SK-N-SH treated with all-trans-retinoic acid at 6 μM for 48 hours (cell line): ENCODE measurements around the gene MRPS2.

ENCODE experiments used
- ATAC-seq: fragments of 200-7000 bp; cut with Tn5 transposase; 3 replicates; pipeline ENCODE4 v1.9.1; 2020; ENCODE audit warnings: mild to moderate bottlenecking, moderate library complexity
- ARNTL ChIP-seq: fragments of 450-650 bp; formaldehyde crosslinking; IDR thresholded peaks from 2 replicates; pipeline ENCODE4 v1.5.0; 2020; ENCODE audit warnings: low read depth, mild to moderate bottlenecking, moderate library complexity, borderline replicate concordance
- BACH2 ChIP-seq: fragments of 250-450 bp; sonication (Bioruptor Pico); IDR thresholded peaks from 2 replicates; pipeline ENCODE4 v1.9.0; 2021; ENCODE audit warnings: mild to moderate bottlenecking, borderline replicate concordance
- ESRRG ChIP-seq: fragments of 250-450 bp; sonication (Bioruptor Pico); IDR thresholded peaks from 2 replicates; pipeline ENCODE4 v1.6.1; 2021; ENCODE audit warnings: mild to moderate bottlenecking
- GLIS3 ChIP-seq: fragments of 250-450 bp; sonication (Bioruptor Pico); IDR thresholded peaks from 2 replicates; pipeline ENCODE4 v1.5.0; 2020; ENCODE audit warnings: mild to moderate bottlenecking, moderate library complexity
- ISL1 ChIP-seq: fragments of 250-450 bp; sonication (Bioruptor Pico); IDR thresholded peaks from 2 replicates; pipeline ENCODE4 v2.1.2; 2022; ENCODE audit warnings: mild to moderate bottlenecking, moderate library complexity
- OSR1 ChIP-seq: fragments of 250-450 bp; sonication (Bioruptor Pico); IDR thresholded peaks from 2 replicates; pipeline ENCODE4 v1.8.0; 2022; ENCODE audit warnings: moderate library complexity, mild to moderate bottlenecking, inconsistent platforms
- PPARA ChIP-seq: fragments of 250-450 bp; sonication (Bioruptor Pico); IDR thresholded peaks from 2 replicates; pipeline ENCODE4 v1.5.0; 2020; ENCODE audit warnings: mild to moderate bottlenecking, borderline replicate concordance
- RARB ChIP-seq: fragments of 250-450 bp; sonication (Bioruptor Pico); IDR thresholded peaks from 2 replicates; pipeline ENCODE4 v1.8.0; 2021; ENCODE audit warnings: mild to moderate bottlenecking, moderate library complexity
- SNAI2 ChIP-seq: fragments of 250-450 bp; sonication (Bioruptor Pico); IDR thresholded peaks from 2 replicates; pipeline ENCODE4 v1.5.0; 2020; ENCODE audit warnings: mild to moderate bottlenecking, moderate library complexity
- TCF4 ChIP-seq: fragments of 250-450 bp; sonication (Bioruptor Pico); IDR thresholded peaks from 2 replicates; pipeline ENCODE4 v1.8.0; 2021; ENCODE audit warnings: mild to moderate bottlenecking, moderate library complexity, borderline replicate concordance
- TOX ChIP-seq: fragments of 250-450 bp; sonication (Bioruptor Pico); IDR thresholded peaks from 2 replicates; pipeline ENCODE4 v1.8.0; 2021; ENCODE audit warnings: mild to moderate bottlenecking, moderate library complexity, borderline replicate concordance
- ZC3H10 ChIP-seq: fragments of 250-450 bp; sonication (Bioruptor Pico); IDR thresholded peaks from 2 replicates; pipeline ENCODE4 v1.5.1; 2021; ENCODE audit warnings: mild to moderate bottlenecking, moderate library complexity
- ZFP3 ChIP-seq: fragments of 250-450 bp; sonication (Bioruptor Pico); IDR thresholded peaks from 2 replicates; pipeline ENCODE4 v1.5.0; 2020; ENCODE audit warnings: mild to moderate bottlenecking, moderate library complexity
- ZFP30 ChIP-seq: fragments of 450-650 bp; formaldehyde crosslinking; IDR thresholded peaks from 2 replicates; pipeline ENCODE4 v1.5.0; 2022; ENCODE audit warnings: mild to moderate bottlenecking, moderate library complexity
- ZNF565 ChIP-seq: fragments of 450-650 bp; formaldehyde crosslinking; conservative IDR thresholded peaks from 2 replicates; pipeline ENCODE4 v1.5.0; 2020; ENCODE audit warnings: low read depth, mild to moderate bottlenecking, moderate library complexity
- ZNF70 ChIP-seq: fragments of 450-650 bp; formaldehyde crosslinking; IDR thresholded peaks from 2 replicates; pipeline ENCODE4 v1.5.0; 2020; ENCODE audit warnings: mild to moderate bottlenecking, moderate library complexity
- ZNF8 ChIP-seq: fragments of 450-650 bp; formaldehyde crosslinking; IDR thresholded peaks from 2 replicates; pipeline ENCODE4 v1.5.0; 2020; ENCODE audit warnings: mild to moderate bottlenecking, moderate library complexity
- TF ChIP-seq, protein P1 (sequence below): fragments of 250-450 bp; sonication (Bioruptor Pico); IDR thresholded peaks from 2 replicates; pipeline ENCODE4 v1.5.1; 2020; ENCODE audit warnings: low read depth, mild to moderate bottlenecking, moderate library complexity
- TF ChIP-seq, protein P2 (sequence below): fragments of 250-450 bp; sonication (Bioruptor Pico); IDR thresholded peaks from 2 replicates; pipeline ENCODE4 v1.5.1; 2021; ENCODE audit warnings: mild to moderate bottlenecking, moderate library complexity
- TF ChIP-seq, protein P3 (sequence below): fragments of 250-450 bp; sonication (Bioruptor Pico); IDR thresholded peaks from 2 replicates; pipeline ENCODE4 v1.8.0; 2020; ENCODE audit warnings: mild to moderate bottlenecking, moderate library complexity, borderline replicate concordance
- TF ChIP-seq, protein P4 (sequence below): fragments of 250-450 bp; sonication (Bioruptor Pico); IDR thresholded peaks from 2 replicates; pipeline ENCODE4 v1.5.0; 2020; ENCODE audit warnings: mild to moderate bottlenecking, moderate library complexity
- TF ChIP-seq, protein P5 (sequence below): fragments of 250-450 bp; sonication (Bioruptor Pico); IDR thresholded peaks from 2 replicates; pipeline ENCODE4 v1.8.0; 2021; ENCODE audit warnings: low read depth, mild to moderate bottlenecking, moderate library complexity, borderline replicate concordance

The MRPS2 gene

DNA sequence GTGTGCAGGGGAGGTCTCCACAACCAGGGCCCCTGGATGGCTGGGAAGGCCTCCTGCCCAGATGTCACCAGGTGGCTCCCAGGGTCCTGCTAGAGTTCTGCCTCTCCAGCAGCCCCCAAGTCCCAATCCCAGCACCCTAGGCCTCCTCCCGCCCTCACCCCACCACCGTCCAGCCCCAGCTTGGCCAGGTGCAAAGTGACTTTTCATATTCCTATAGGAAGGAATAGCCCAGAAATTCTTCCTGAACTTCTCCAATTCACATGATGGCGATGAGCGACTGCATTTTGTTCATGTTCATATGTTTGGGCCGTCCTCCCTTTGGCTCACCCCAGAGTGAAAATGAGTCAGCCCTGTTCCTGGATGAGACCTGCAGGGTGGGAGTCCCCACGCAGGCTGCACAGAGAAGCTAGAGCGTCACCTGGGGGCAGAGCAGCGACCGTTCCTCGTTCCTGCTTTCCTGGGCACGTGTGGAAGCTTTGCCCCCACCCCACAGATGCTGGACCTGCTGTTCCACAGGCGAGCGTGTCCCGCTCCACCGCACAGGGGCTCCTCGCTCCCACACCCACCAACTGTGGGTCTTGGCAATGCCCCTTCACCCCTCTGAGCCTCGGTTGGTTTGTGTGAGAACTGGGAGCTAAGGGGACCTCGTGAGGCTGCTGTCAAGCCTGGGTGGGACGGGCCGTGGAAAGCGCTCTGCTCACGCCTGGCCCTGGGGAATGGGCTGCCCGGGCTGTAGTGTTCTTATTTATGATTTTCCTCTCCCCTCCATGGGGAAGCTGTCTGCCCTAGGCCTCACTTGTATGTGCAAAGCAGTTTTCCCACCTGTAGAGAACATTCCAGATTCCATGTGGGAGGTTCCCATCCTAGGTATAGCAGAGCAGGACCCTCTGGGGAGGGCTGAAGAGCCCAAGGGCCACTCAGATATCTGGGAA, 6.9 kb downstream of the MRPS2 start (continued):
- TF ChIP-seq, protein P1, sequence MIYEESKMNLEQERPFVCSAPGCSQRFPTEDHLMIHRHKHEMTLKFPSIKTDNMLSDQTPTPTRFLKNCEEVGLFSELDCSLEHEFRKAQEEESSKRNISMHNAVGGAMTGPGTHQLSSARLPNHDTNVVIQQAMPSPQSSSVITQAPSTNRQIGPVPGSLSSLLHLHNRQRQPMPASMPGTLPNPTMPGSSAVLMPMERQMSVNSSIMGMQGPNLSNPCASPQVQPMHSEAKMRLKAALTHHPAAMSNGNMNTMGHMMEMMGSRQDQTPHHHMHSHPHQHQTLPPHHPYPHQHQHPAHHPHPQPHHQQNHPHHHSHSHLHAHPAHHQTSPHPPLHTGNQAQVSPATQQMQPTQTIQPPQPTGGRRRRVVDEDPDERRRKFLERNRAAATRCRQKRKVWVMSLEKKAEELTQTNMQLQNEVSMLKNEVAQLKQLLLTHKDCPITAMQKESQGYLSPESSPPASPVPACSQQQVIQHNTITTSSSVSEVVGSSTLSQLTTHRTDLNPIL (CRISPR knock-in tag) = no peak
- TF ChIP-seq ESRRG (CRISPR knock-in tag) (no peak), PPARA (CRISPR knock-in tag) (no peak)

DNA sequence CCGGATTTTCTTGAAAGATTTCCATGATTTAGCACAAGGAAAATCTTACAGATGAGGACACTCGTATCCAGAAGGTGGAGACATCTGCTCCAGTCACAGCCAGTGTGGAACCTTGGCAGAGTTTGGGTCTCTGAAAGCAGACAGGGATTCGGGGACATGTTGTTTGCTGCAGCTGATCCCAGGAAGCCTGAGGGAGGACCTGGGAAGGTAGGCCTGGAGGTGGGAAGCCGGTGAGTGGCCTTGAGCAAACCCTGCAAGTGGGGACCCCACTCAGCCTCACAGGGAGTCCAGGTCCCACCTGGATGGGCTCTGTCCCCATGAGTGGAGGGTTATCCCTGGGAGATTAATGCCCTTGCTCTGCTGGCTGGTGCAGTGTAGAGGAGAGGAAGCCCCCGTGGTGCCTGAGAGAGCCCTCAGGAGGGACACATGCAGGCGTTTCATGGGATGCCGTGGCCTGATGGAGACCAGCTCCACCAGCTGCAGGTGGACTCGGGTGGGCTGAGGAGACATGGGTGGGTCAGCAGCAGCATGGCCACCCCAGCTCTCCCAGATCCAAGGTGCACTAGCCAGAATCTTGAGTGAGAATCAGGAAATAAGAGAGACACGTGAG, 7.8 kb downstream of the MRPS2 start:
- TF ChIP-seq SNAI2 (CRISPR knock-in tag) = no peak
- TF ChIP-seq TCF4 (CRISPR knock-in tag) = no peak
- TF ChIP-seq ZFP3 (CRISPR knock-in tag) = no peak
- no peak for TF ChIP-seq ISL1
- TF ChIP-seq RARB (CRISPR knock-in tag) = no peak
- TF ChIP-seq ZFP30 (CRISPR knock-in tag) = no peak
- TF ChIP-seq GLIS3 (CRISPR knock-in tag) = no peak
- TF ChIP-seq, protein P2, sequence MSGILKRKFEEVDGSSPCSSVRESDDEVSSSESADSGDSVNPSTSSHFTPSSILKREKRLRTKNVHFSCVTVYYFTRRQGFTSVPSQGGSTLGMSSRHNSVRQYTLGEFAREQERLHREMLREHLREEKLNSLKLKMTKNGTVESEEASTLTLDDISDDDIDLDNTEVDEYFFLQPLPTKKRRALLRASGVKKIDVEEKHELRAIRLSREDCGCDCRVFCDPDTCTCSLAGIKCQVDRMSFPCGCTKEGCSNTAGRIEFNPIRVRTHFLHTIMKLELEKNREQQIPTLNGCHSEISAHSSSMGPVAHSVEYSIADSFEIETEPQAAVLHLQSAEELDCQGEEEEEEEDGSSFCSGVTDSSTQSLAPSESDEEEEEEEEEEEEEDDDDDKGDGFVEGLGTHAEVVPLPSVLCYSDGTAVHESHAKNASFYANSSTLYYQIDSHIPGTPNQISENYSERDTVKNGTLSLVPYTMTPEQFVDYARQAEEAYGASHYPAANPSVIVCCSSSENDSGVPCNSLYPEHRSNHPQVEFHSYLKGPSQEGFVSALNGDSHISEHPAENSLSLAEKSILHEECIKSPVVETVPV (CRISPR knock-in tag) = no peak
- TF ChIP-seq, protein P3, sequence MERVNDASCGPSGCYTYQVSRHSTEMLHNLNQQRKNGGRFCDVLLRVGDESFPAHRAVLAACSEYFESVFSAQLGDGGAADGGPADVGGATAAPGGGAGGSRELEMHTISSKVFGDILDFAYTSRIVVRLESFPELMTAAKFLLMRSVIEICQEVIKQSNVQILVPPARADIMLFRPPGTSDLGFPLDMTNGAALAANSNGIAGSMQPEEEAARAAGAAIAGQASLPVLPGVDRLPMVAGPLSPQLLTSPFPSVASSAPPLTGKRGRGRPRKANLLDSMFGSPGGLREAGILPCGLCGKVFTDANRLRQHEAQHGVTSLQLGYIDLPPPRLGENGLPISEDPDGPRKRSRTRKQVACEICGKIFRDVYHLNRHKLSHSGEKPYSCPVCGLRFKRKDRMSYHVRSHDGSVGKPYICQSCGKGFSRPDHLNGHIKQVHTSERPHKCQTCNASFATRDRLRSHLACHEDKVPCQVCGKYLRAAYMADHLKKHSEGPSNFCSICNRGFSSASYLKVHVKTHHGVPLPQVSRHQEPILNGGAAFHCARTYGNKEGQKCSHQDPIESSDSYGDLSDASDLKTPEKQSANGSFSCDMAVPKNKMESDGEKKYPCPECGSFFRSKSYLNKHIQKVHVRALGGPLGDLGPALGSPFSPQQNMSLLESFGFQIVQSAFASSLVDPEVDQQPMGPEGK (CRISPR knock-in tag) = no peak
- TF ChIP-seq ARNTL = no peak
- TF ChIP-seq ESRRG (CRISPR knock-in tag) = no peak
- no peak for TF ChIP-seq OSR1 (CRISPR knock-in tag)
- TF ChIP-seq ZNF70 (CRISPR knock-in tag) = no peak
- no peak for TF ChIP-seq ZC3H10
- TF ChIP-seq TOX (CRISPR knock-in tag) = no peak
- no peak for TF ChIP-seq ZNF8 (CRISPR knock-in tag)
- TF ChIP-seq, protein P4, sequence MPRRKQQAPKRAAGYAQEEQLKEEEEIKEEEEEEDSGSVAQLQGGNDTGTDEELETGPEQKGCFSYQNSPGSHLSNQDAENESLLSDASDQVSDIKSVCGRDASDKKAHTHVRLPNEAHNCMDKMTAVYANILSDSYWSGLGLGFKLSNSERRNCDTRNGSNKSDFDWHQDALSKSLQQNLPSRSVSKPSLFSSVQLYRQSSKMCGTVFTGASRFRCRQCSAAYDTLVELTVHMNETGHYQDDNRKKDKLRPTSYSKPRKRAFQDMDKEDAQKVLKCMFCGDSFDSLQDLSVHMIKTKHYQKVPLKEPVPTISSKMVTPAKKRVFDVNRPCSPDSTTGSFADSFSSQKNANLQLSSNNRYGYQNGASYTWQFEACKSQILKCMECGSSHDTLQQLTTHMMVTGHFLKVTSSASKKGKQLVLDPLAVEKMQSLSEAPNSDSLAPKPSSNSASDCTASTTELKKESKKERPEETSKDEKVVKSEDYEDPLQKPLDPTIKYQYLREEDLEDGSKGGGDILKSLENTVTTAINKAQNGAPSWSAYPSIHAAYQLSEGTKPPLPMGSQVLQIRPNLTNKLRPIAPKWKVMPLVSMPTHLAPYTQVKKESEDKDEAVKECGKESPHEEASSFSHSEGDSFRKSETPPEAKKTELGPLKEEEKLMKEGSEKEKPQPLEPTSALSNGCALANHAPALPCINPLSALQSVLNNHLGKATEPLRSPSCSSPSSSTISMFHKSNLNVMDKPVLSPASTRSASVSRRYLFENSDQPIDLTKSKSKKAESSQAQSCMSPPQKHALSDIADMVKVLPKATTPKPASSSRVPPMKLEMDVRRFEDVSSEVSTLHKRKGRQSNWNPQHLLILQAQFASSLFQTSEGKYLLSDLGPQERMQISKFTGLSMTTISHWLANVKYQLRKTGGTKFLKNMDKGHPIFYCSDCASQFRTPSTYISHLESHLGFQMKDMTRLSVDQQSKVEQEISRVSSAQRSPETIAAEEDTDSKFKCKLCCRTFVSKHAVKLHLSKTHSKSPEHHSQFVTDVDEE (CRISPR knock-in tag) = no peak
- no peak for TF ChIP-seq PPARA (CRISPR knock-in tag)
- TF ChIP-seq, protein P5, sequence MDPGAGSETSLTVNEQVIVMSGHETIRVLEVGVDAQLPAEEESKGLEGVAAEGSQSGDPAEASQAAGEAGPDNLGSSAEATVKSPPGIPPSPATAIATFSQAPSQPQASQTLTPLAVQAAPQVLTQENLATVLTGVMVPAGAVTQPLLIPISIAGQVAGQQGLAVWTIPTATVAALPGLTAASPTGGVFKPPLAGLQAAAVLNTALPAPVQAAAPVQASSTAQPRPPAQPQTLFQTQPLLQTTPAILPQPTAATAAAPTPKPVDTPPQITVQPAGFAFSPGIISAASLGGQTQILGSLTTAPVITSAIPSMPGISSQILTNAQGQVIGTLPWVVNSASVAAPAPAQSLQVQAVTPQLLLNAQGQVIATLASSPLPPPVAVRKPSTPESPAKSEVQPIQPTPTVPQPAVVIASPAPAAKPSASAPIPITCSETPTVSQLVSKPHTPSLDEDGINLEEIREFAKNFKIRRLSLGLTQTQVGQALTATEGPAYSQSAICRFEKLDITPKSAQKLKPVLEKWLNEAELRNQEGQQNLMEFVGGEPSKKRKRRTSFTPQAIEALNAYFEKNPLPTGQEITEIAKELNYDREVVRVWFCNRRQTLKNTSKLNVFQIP (CRISPR knock-in tag) = no peak
- no peak for ATAC-seq

DNA sequence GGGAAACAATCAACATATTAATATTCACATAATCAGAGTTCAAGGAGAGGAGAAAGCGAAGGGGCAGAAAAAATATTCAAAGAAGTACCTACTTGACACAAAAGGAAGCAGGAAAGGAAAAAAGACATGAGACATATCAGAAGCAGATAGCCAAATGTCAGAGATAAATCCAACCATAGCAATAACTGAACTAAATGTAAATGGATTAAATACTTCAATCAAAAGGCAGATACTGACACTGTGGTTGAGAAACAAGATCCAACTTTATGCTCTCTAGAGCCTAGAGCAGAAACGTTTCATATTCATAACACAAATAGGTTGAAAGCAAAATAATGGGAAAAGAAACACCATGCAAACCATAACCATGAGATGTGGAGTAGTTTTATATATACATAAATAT, 9.0 kb downstream of the MRPS2 start:
- no peak for ATAC-seq
- TF ChIP-seq, protein P3 (CRISPR knock-in tag) = no peak
- TF ChIP-seq OSR1 (CRISPR knock-in tag) (no peak), ZNF565 (CRISPR knock-in tag) (no peak), ZC3H10 (no peak), RARB (CRISPR knock-in tag) (no peak), BACH2 (CRISPR knock-in tag) (no peak), ZFP3 (CRISPR knock-in tag) (no peak), ISL1 (no peak), ZFP30 (CRISPR knock-in tag) (no peak)
- TF ChIP-seq, protein P5 (CRISPR knock-in tag) = no peak
- TF ChIP-seq, protein P1 (CRISPR knock-in tag) = no peak
